GM18520 (cell line): Measurements from ENCODE around the gene WNT3A.
A peak's percentile ranks its signal among the peaks of the same experiment; 100 is the strongest.

Experiments
- ATAC-seq: cut with Tn5 transposase; IDR thresholded peaks from one replicate; pipeline ENCODE4 v1.9.1; 2021; ENCODE audit not compliant: unreplicated experiment

The WNT3A gene

DNA sequence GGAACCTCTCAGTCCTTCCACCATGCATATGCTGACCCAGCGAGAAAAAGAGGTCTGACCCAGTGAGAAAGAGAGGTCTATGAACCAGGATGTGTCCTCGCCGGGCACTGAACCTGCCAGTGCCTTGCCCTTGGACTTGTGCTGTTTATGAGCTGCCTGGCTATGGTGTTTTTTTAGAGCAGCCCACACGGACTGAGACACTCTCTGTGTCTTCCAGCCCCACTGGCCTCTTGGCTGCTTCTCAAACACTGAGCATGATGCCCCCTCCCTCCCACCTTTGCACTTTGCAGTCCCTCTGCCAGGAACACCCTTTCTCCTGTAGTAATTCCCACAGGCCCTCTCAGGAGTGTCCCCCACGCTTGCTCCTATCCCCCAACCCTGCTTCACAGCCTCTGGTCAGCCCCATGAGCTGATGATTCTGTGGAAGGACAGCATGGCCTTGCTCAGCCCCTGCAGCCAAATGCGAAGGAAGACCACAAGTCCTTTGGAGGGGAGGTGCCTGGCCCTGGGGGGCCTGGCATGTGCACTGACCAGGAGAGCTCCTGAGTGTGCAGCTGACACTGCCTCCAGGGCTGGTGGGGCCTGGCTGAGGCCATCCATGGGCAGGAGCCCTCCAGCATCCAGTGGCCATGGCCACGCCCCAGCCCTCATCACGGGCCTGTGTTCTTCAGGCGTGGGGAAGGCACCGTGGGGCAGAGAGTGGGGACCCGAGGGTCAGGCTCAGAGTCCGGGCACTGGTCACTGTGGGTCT, 23.8 kb downstream of the WNT3A start:
- ATAC-seq = no peak

DNA sequence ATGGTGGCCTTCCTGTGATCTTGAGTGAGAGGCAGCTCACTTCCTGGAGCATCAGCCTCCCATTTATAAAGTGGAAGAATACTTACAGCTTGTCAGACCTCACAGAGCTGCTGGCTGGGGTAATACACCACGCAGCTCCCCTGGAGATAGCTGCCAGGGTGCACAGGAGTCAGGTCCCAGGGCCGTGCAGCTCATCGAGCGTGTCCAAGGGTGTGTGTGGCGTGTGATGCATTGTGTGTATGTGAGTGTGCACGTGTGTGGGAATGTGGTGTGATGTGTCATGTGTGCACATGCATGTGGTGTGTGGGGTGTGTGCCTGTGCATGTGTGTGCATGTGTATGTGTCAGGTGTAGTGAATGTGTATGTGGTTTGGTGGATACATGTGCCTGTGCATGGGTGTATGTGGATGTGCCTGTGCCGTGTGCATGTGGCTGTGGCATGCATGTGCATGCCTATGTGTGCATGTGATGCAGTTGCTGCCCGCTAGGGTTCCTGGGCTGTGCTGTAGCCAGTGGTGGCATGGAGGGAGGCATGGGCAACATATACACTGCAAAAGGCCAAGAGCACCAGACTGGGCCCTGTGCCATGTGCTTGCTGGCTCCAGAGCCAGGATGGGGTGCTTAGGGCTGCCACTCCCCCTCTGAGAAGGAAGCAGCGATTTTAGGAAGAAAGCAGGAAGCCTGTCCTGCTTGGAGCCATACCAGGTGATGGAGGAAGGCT, 24.6 kb downstream of the WNT3A start:
- no peak for ATAC-seq

DNA sequence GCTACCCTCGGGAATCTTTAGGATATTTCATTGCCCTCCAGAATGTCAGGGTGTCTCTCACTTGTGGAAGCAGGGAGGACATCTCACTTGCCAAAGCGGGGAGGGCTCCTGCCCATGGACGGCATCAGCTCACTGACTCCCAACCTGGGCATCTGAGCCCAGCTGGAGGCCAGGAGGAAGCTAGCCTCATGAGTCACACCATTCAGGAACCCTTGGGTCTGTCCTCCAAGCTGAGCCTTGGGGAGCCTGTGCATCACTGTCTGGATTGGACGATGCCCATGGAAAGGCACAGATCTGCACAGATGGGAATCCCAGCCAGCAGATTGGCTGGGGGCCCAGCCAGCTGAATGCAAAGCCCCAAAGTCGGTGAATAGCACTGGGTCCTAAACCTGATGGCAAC, 25.2 kb downstream of the WNT3A start:
- no peak for ATAC-seq

DNA sequence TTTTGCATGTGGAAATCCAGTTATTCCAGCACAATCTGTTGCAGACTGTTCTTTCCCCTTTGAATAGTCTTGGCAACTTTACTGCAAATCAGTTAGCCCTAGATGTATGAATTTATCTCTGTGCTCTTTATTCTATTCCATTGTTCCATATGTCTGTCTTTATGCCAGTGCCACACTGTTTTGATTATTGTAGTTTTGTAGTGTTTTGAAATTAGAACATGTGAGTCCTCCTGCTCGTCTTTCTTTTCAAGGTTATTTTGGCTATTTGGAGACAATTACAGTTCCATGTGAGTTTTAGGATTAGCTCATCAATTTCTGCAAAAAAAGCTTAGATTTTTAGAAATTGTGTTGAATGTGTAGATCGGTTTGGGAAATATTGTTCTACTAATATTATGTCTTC, 26.6 kb downstream of the WNT3A start:
- no peak for ATAC-seq

DNA sequence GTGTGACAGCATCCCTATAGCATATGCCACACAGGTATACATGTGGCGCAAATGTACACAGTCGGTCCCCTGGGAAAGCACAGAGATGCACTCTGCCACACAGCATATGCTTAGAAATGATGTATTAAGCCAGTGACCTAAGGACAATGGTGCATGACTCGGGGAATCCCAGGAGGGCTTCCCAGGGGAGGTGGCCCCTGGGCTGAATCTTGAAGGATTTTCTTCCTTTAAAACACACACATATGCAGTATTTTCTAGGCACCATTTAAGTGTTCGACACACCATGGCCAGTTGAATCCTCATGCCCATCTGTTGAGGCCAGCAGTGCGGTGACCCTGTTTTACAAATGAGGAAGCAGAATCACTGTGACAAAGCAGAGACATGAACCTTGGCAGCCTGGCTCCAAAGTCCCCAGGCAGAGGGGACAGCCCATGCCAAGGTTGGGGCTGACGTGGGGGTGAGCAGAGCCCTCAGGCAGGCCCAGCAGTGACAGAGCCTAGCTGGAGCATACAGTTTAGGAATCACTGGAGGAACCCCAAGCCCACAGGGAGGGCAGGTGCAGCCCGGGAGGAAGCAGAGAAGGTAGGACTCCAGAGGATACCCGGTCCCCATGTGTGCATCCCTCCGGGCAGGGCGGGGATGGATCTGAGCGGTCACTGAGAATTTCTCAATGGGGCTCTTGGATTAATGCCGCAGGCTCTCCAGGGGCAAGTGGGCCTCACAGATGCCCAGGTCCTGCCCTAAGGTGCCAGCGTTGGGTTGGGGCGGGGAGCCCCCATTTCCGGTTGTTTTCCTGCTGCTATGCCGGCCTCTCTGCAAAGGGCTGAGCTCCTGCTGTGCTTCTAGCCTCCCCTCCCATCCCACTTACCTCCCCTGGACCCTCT, 28.4 kb downstream of the WNT3A start:
- ATAC-seq = no peak

DNA sequence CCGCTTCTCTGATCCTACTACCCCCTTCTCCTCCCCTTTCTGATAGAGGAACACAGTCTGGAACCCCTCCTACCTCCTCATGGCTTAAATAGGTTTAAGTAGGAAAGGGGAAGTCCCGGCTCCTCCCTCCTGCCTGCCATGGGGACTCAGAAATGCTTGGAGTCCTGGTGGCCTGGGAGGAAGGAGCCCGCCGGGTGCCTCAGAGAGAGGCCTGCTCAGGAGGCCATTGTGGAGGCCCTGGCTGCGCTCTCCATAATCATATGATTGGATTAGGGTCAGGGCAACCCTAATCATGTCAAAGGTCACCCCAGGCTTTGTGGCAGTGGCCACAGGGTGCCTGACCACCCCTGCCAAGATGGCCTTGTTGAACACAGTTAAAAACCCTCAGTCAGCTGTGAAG, 29.0 kb downstream of the WNT3A start:
- no peak for ATAC-seq

DNA sequence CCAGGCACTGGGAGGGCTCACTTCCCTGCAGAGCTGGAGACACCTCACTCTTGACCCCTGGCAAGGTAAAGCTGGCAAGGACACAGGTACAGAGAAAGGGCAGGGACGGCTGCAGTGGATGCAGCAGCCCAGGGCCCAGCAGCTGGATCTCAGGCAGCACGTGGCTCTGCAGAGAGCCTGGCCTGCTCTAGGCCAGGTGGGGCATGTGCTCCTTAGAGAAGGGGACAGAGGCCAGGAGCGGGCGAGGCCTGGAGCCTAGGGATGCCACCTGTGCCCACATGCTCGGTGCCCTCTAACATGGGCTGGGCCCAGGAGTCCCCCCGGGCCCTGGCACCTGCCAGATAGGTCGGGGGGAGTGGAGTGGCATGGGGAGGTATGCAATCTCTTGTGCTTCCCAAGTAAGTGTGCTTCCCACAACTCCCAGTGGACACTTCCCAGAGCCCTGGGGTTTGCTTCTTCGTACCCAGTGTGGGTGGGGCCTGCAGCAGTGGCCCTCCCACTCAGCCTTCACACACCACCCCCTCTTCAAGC, 30.0 kb downstream of the WNT3A start:
- no peak for ATAC-seq

DNA sequence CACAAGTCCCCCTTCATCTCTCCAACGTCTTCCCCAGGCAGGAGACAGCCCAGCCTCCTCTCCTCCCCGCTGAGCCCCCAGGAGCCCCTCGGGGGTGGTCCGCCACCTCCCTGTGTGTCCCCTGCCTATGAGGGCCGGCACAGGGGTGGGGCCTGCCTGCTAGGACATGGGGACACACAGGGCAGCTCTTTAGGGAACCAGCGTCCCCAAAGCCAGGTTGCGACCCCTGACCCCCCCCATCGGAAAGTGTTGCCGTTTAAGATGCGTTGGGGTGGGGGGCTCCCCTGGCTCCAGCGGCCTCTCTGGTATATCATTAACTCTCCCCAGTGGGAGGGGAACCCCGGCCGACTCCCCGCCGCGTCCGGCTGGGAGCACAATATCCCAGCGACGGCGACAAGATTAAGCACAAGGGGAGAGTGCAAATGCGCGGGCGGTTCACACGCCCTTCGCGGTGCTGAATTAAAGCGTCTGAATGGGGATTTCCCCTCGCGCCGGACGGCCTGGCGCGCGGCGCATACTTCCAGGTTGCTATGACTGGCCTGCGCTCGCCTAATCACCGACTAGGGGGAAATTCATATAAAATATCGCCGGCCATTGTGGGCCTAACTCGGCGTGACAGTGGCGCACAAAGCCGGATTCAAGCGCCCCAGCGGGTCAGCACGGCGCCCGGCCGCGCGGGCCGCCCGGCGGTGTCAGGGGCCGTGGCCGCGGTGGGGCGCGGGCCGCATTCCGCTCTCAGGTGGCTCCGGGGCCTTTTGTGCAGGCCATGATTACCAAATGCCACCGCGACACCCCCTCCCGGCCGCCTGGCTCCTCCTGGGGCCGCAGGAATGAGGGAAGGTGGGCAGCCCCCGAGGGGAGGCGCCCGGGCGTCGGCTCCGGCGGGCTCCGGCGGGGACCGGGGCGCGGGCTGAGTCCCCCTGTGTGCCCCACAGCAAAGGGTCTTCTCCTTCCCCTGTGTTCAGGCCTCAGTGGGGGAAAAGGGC, 30.9 kb downstream of the WNT3A start:
- peak; percentile 77 for ATAC-seq

DNA sequence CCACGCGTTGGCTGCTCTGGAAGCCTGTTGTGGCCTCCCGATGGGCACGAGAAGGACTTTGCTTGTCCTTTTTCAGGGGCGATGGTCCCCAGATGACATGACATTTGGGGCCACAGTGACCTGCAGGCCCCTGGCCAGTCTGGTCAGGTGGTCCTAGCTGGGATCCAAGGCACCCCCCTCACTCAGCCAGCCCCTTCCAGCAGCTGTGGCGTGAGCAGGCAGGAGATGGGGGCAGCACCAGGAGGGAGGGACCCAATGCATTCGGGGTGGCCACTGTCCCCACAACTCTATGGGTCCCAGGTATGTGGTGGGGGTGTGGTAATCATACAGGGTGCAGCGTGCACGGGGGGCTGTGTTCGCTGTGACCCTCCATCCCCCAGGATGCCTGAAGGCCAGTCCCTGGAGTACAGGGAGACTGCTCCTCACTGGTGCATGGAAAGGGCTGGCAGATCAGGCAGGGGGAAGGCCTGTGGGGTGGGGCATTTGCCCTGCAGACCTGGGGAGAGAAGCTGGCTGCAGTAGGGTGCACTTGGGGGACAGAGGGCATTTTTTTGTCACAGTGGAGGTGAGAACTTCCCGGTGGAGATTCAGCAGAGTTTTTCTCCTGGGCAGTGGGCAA, 31.7 kb downstream of the WNT3A start:
- no peak for ATAC-seq

DNA sequence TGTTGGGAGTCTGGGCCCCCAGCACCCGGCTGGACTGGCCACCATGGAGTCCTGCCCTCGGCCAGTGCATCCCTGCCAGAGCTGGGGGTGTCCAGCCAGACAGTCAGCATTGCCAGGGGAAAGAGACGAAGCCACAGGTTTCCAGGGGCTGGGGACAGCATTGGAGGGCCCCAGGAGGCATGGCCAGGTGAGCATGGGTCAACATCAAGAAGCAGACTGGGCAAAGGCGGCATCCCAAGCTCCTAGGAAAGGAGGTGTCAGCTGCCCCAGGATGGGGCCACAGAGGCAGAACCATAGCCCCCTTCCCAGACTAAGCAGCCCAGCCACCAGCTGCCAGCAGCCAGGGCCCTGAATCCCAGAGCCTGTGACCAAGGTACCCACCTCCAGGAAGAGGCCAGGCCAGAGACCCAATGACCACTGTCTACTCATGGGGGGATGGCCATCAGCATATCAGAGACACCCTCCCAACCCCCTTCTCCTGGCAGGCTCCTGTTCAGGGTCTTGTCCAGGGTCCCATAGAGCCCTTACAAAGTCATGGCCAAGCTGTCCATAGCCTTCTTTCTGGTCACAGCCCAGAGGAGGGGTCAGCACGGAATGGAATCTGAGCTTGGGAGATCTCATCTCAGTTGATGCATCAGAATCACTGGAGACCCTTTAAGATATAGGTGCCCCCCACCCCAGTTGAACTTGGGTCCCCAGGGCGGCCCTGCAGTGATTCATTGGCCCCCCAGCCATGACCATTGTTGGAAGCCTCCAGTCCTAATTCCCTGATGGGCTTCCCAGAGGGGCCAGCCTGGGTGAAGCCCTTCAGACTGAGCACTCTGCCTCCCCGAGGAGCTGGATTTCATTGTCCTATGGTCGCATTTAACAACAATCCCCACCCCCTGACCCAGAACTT, 32.5 kb downstream of the WNT3A start:
- no peak for ATAC-seq

DNA sequence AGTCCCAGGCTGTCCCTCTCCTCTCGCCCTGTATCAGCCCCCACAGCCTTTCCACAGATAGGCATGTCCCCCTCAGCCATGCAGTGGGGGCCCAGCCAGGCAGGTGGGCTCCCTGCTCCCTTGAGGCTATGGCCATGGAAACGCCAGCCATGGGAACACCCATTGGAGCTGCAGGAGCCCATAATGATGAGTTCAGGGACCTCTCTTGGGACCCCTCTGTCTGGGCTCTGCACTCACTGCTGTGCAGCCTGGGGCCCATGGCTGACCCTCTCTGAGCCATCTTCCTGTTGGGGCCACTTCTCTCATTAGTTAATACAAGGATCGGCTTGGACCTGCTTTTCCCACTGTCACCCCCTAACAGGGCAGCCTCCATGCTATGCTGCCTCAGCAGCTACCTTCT, 33.2 kb downstream of the WNT3A start:
- ATAC-seq = no peak

DNA sequence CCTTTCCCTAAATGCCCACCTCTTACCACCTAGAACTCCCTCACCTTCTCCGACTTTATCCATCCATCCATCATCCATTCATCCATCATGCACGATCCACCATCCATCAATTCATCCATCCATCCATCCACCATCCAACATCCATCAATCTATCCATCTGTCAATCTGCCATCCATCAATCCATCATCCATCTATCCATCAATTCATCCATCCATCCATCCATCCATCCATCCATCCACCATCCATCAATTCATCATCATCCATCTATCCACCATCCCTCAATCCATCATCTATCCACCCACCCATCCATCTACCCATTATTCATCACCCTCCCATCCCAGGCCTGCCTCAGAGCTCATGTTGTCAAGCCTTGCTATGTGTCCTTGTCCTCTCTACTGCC, 34.5 kb downstream of the WNT3A start:
- ATAC-seq = no peak

DNA sequence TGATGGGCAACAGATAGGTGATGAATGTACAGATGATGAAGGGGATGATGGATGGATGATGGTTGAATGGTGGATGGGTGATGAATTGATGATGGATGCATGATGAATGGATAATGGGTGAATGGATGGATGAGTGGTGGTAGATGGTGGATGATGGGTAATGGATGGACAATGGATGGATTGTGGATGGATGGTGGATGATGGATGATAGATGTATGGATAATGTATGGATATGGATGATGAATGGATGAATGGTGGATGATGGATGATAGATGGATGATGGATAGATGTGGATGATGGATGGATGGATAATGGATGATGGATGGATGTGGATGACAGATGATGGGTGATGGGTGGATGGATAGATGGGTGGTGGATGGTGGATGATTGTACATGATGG, 35.7 kb downstream of the WNT3A start:
- no peak for ATAC-seq

DNA sequence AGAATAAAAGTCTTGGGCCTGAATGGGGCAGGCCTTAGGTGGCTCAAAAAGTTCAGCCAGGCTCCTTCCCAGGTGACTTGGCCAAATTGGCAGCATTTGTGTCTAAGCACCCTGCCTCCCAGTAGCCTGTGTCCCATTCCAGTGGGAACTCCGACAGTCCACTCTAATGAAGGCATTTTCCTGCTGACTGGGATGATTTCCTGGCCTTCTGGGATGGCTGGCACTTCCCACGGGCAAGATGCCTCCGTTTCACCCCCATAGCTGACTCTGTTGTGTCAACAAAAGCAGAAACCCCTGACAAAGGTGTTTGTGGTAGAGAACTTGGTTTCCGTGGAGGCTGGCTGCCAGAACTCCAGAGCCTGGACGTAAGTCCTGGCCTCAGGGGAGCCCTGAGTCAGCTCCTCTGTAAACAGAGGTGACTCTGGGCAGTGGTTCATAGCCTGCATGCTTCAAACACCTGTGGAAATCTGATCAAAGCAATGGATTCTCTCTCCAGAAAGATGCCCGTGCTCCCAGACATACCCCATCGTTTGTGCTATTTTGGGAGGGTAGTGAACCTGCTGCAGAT, 36.6 kb downstream of the WNT3A start:
- ATAC-seq = no peak

DNA sequence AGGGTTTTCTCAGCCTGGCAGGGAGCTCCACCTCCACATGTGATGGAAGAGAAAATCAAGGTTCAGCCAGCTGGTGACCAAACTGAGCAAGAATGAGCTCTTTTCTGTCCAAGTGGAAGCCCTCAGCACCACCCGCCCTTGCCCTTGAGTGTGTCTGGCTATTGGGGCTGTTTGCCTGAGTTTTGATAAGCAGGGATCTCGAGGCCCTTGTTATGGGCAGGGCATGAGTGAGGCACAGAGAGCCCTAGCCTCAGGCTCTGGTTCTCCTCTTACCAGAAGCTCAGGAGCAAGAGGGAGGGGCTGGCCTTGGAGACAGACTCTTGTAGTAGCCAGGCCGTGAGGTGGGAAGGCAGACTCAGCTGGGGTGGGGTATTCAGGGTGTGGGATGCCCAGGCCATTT, 38.2 kb downstream of the WNT3A start:
- no peak for ATAC-seq

DNA sequence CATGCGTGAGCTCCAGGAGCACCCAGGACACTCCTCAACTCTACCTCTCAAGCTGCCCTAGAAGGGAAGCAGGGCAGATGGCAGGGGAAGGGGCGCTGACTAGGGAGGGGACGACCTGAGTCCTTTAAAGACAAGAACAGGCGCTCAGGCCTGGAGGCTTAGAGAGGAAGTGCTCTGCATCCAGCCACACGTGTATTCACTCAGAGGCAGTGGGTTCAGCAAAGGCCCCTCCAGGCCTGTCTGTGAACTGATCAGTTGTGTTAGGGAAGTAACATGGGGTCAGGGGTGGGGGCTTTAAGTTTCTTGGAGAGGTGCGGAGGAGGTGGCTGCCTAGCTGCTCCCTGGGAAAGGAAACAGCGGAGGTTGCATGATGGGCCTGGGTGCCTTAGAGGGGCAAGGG, 38.6 kb downstream of the WNT3A start:
- ATAC-seq = no peak

DNA sequence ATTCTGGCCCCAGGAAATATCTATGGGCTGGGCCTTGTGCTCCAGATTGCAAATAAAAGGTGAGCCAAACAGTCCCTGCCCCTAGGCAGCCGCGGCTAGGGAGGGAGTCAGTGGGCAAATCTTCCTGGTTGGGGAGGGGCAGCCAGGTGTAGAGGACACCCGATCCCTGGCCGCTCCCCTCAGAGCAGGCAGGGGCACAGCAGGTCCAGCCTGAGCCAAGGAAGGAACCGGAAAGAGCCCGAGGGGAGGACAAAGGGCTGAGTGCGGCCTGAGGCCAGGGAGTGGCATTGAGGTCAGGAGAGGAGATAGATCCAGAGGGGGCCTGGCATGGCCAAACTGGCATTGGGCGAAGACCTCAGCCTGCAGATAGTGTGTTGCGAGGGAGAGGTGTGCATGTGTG, 39.1 kb downstream of the WNT3A start:
- ATAC-seq = no peak

DNA sequence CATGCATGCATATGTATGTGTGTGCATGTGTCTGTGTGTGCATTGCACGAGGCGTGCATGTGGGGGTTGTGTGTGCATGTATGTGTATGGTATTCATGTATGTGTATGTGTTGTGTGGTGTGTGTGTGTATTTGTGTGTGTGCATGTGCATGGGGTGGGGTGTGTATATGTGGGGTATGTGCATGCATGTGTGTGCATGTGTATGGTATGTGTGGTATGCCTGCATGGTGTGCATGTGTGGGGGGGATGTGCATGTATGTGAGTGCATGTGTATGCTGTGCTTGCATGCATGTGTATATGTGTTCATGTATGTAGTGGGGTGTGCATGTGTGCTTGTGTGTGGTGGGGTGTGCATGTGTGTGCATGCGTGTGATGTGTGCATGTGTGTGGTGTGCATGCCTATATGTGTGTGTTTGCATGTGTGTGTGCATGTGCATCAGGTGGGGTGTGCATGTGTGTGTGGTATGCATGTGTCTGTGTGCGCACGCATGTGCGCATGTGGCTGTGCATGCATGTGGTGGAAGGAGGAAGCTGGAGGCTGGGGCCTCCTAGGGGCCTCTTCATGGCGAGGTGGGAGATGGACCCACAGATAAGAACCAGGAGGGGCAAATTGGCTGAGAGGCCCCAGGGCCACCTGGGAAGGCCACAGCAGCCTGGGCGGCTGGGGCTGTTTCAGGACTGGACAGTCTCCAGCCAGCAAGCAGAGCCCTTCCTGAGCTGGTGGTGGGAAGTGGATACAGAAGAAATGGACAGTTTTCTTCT, 39.8 kb downstream of the WNT3A start:
- no peak for ATAC-seq
